ENCODE results near the gene FHDC1.

The FHDC1 gene

GRCh38 chr4:152996111-152996571 is 60.0 kb downstream of the FHDC1 start:
- TF ChIP-seq ZBTB7A (IDR thresholded peaks at IDR 0.05; ENCODE audit: low read depth) (no peak), RAD21 (IDR thresholded peaks at IDR 0.05; ENCODE audit: low read depth) (no peak), TEAD4 (IDR thresholded peaks at IDR 0.05) (no peak), REST (IDR thresholded peaks at IDR 0.05; ENCODE audit: low read depth) (no peak), TCF12 (IDR thresholded peaks at IDR 0.05; ENCODE audit: low read depth) (no peak), CREB1 (IDR thresholded peaks at IDR 0.05; ENCODE audit: low read depth) (no peak)

GRCh38 chr4:152996672-152997071 is 60.5 kb downstream of the FHDC1 start:
- TF ChIP-seq TAF1 (IDR thresholded peaks at IDR 0.05; ENCODE audit: low read depth) = no peak
- no peak for TF ChIP-seq ZBTB7A (IDR thresholded peaks at IDR 0.05; ENCODE audit: low read depth)
- TF ChIP-seq YY1 (IDR thresholded peaks at IDR 0.05; ENCODE audit: low read depth) = no peak
- TF ChIP-seq REST (IDR thresholded peaks at IDR 0.05; ENCODE audit: low read depth) = no peak

- no peak for TF ChIP-seq TCF12 (IDR thresholded peaks at IDR 0.05; ENCODE audit: low read depth)
- TF ChIP-seq EP300 (IDR thresholded peaks at IDR 0.05; ENCODE audit: borderline replicate concordance) = no peak
- TF ChIP-seq TEAD4 (IDR thresholded peaks at IDR 0.05) = no peak
- TF ChIP-seq FOXM1 (IDR thresholded peaks at IDR 0.05; ENCODE audit: borderline replicate concordance, low read depth) = no peak
- TF ChIP-seq YY1 (IDR thresholded peaks at IDR 0.05; ENCODE audit: low read depth) = no peak
- no peak for TF ChIP-seq RAD21 (IDR thresholded peaks at IDR 0.05; ENCODE audit: low read depth)
- no peak for TF ChIP-seq USF1 (IDR thresholded peaks at IDR 0.05)
- no peak for TF ChIP-seq CEBPB (IDR thresholded peaks at IDR 0.05)
- no peak for TF ChIP-seq MAX (IDR thresholded peaks at IDR 0.05)
These were observed 61.2 kb downstream of the FHDC1 start for GRCh38 chr4:152997288-152997687.

GRCh38 chr4:152997771-152998487 is 61.8 kb downstream of the FHDC1 start:
- TF ChIP-seq USF1 (IDR thresholded peaks at IDR 0.05) (no peak), MAX (IDR thresholded peaks at IDR 0.05) (peak; percentile 69)

- no peak for TF ChIP-seq NFIC (IDR thresholded peaks at IDR 0.05)
- no peak for TF ChIP-seq CREB1 (IDR thresholded peaks at IDR 0.05; ENCODE audit: low read depth)
- TF ChIP-seq EP300 (IDR thresholded peaks at IDR 0.05; ENCODE audit: borderline replicate concordance) = no peak
- TF ChIP-seq REST (IDR thresholded peaks at IDR 0.05; ENCODE audit: low read depth) = no peak
- TF ChIP-seq TCF12 (IDR thresholded peaks at IDR 0.05; ENCODE audit: low read depth) = no peak
- TF ChIP-seq YY1 (IDR thresholded peaks at IDR 0.05; ENCODE audit: low read depth) = no peak
- TF ChIP-seq USF1 (IDR thresholded peaks at IDR 0.05) = no peak
- TF ChIP-seq MAX (IDR thresholded peaks at IDR 0.05) = no peak
- no peak for TF ChIP-seq CEBPB (IDR thresholded peaks at IDR 0.05)
These were observed 62.7 kb downstream of the FHDC1 start for GRCh38 chr4:152998861-152999260.

Measured in Ishikawa (cell line).